T47D (cell line): ENCODE measurements around the gene TOMM20.
"Not testable (repeated sequence)": the region's sequence is repeated elsewhere in the genome, so short reads cannot be mapped to it uniquely, and the experiment has no call there.

Experiments
- DNase-seq, 2 experiments: peaks; one replicate each; pipeline versions ENCODE4 v3.0.0 to v3.0.0-alpha.2; 2011 to 2012; ENCODE audit warnings: low read depth in 1 of 2, low spot score in 1 of 2
- JUND ChIP-seq: IDR thresholded peaks from 2 replicates; pipeline ENCODE4 v1.6.1; 2012; ENCODE audit warnings: low read depth
- in situ Hi-C: cut with HindIII; loops from 2 replicates; pipeline ENCODE4 v1.10.0; 2016; ENCODE audit warnings: low sequenced_read_pairs, low pct_unique_long_range_greater_than_20kb

TOMM20 gene

DNA sequence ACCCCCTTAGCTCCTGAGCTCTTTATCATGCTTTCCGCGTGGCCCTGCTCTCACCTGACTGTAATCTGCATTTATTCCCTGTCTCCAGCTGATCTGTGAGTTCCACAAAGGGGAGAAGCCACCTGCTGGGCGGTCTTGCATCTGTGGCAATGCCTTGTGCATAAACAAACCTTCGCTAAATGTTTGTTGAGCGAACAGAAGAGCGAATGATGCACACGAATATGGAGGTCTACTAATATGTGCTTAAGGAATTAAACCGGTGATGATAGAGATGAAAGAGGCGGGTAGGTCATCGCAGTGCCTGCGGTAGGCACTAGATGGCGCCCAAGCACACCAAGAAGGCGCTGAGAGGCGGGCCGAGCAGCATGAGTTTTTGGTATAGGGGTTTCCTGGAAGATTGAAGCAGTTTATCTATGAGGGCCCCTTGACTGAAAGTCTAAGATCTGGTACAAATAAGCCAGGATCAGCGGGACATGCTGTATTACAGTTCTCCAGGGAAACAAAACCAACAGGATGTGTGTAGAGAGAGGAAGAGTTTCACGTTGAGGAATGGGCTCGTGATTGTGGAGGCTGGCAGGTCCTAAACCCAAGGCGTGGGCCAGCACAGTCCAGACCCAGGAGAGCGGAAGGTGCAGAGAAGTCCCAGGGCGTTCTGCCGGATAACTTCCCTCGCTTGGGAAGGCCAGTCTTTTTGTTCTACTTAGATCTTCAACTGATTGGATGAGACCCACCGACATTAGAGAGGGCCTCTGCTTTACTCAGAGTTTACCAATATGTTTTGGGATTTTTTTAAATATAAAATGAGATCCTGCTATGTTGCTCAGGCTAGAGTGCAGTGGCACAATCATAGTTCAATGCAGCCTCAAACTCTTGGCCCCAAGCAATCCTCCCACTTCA lies 34.7 kb downstream of the TOMM20 start:
- TF ChIP-seq JUND, result no peak
- in situ Hi-C loops, result loop anchor here (25.0 kb wide), 1 partner anchor 607 kb away; the partner anchor contains the start of gene TARBP1
- DNase-seq, result peak; percentile 57 to 71

DNA sequence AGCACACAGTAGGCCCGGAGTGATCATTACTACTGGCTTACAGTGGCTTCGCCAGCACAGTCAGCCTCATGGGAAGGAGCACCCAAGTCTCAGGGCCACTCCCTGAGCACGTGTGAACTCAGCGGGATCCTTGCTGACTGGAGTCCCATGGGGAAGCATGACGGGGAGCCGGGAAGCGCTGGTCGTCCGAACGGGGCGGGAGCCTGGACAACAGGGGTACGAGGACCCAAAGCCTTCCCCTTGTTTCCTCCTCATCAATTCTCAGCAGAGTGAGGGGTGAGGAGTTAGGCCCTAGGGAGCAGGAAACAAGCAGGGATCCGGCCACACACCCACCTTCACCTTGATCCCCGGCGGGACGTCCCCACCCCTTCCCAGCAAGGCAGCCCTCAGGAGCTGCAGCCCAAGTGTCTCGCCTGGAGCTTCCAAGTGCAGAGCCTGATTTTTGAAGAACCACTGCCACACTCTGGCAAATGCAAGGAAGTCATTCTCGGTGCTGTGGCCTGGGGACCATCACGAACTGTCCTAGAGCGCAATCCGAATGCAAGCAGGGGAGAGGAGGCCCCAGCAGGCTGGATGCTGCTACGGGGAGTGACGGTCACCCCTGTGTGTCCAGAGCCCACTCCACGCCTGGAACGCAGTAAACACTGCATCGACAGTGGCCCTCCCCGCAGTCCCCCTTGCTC lies 35.5 kb downstream of the TOMM20 start:
- peak in 1 of 2 experiments; percentile 86 for DNase-seq
- in situ Hi-C loops, result loop anchor here (25.0 kb wide), 1 partner anchor 606 kb away; the partner anchor contains the start of gene TARBP1
- no peak for TF ChIP-seq JUND

DNA sequence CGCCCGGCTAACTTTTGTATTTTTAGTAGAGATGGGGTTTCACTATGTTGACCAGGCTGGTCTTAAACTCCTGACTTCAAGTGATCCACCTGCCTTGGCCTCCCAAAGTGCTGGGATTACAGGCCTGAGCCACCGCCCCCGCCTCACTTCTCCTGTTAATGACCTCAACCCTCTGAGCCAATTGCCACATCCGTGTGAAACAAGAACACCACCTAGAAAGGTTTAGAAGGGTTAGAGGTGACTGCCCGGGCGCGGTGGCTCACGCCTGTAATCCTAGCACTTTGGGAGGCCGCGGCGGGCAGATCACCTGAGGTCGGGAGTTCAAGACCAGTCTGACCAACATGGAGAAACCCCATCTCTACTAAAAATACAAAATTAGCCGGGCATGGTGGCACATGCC lies 36.2 kb downstream of the TOMM20 start:
- in situ Hi-C loops, result loop anchor here (25.0 kb wide), 1 partner anchor 605 kb away; the partner anchor contains the start of gene TARBP1

GRCh38 chr1:235092045-235092406 lies 36.6 kb downstream of the TOMM20 start:
- DNase-seq, result not testable (repeated sequence)
- in situ Hi-C loops, result loop anchor here (25.0 kb wide), 1 partner anchor 605 kb away; the partner anchor contains the start of gene TARBP1

More for the DNA sequence above, 36.2 kb downstream of the TOMM20 start:
- not testable (repeated sequence) for DNase-seq

DNA sequence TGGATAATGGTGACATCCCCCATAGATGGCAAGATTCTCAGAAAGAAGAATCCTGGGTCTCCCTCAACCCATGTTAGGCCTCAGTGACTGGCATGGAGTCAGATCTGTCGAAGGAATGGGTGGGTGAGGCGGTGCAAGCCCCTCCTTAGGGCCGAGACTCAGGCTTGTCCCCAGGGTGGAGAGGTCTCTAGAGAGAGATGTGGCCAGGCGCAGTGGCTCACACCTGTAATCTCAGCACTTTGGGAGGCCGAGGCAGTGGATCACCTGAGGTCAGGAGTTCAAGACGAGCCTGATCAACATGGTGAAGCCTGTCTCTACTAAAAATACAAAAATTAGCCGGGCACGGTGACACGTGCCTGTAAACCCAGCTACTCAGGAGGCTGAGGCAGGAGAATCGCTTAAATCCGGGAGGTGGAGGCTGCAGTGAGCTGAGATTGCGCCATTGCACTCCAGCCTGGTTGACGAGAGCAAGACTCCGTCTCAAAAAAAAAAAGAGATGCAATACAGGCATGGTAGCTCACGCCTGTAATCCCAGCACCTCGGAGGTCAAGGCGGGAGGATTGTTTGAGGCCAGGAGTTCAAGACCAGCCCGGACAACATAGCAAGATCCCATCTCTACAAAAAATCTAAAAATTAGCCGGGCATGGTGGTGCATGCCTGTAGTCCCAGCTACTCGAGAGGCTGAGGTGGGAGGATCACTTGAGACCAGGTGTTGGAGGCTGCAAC lies 37.2 kb downstream of the TOMM20 start:
- not testable (repeated sequence) for DNase-seq
- in situ Hi-C loops, result loop anchor here (25.0 kb wide), 1 partner anchor 604 kb away; the partner anchor contains the start of gene TARBP1

GRCh38 chr1:235090406-235091069 lies 38.1 kb downstream of the TOMM20 start:
- TF ChIP-seq JUND, result no peak
- in situ Hi-C loops, result loop anchor here (25.0 kb wide), 1 partner anchor 603 kb away; the partner anchor contains the start of gene TARBP1
- DNase-seq, result no peak

- in situ Hi-C loops, result loop anchor here (25.0 kb wide), 1 partner anchor 602 kb away; the partner anchor contains the start of gene TARBP1
- TF ChIP-seq JUND, result no peak
- no peak for DNase-seq
Observed at GRCh38 chr1:235088907-235089306, 39.7 kb downstream of the TOMM20 start.

- DNase-seq, result no peak
- in situ Hi-C loops, result loop anchor here (25.0 kb wide), 1 partner anchor 601 kb away; the partner anchor contains the start of gene TARBP1
- no peak for TF ChIP-seq JUND
Observed at GRCh38 chr1:235088430-235088829, 40.2 kb downstream of the TOMM20 start.

DNA sequence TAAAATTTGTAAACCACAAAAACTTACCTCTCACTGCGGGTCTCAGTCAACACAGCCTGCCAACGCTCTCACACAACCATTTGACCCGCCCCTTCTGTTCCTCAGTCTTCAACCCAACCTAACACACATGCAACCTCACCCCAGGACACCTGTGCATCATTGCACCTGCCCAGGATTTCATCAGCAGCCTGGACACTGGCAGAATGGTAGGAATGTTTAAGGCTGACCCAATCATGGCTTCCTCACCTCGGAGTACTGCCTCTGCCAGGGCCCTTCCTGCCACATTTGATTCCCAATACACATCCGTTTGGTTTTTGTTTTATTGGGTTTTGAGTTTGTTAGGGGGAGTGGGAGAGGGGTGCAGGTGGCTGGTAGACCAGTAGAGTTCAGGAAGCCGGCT lies 40.7 kb downstream of the TOMM20 start:
- DNase-seq, result no peak
- in situ Hi-C loops, result loop anchor here (25.0 kb wide), 1 partner anchor 601 kb away; the partner anchor contains the start of gene TARBP1
- TF ChIP-seq JUND, result no peak

GRCh38 chr1:235085411-235086117 lies 43.1 kb downstream of the TOMM20 start:
- in situ Hi-C loops, result loop anchor here (25.0 kb wide), 1 partner anchor 598 kb away; the partner anchor contains the start of gene TARBP1
- not testable (repeated sequence) for DNase-seq

- DNase-seq, result not testable (repeated sequence)
- in situ Hi-C loops, result loop anchor here (25.0 kb wide), 1 partner anchor 593 kb away; the partner anchor contains the start of gene TARBP1
Observed at GRCh38 chr1:235080788-235081187, 47.8 kb downstream of the TOMM20 start.

DNA sequence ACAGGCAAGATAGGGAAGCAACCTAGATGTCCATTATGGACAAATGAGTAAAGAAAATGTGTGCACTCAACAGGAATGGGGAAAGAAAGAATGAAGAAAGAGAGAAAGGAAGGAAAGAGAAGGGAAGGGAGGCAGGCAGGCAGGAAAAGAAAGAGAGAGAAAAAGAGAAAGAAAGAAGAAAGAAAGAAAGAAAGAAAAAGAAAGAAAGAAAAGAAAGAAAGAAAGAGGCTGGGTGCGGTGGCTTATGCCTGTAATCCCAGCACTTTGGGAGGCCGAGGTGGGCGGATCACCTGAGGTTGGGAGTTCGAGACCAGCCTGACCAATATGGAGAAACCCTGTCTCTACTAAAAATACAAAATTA lies 48.4 kb downstream of the TOMM20 start:
- in situ Hi-C loops, result loop anchor here (25.0 kb wide), 1 partner anchor 593 kb away; the partner anchor contains the start of gene TARBP1
- DNase-seq, result not testable (repeated sequence)
